HEK293 (cell line): ENCODE measurements around the gene STAB2.

ENCODE experiments used
- CTCF ChIA-PET: fragments of 350-600 bp; formaldehyde crosslinking; extraction: SDS; loops from one replicate; lab custom pipeline; 2021; ENCODE audit warnings: antibody characterized with exemption; lab: Yijun Ruan, JAX
- POLR2A ChIA-PET: fragments of 300-600 bp; formaldehyde crosslinking; extraction: SDS; loops from one replicate; lab custom pipeline; 2020; ENCODE audit warnings: antibody characterized with exemption, inconsistent platforms; lab: Yijun Ruan, JAX
- H3K27ac ChIP-seq: fragments of 200-500 bp; sonication (Bioruptor generic); 2 replicates; pipeline ENCODE4 v1.5.1; 2014; ENCODE audit warnings: low read depth, low read length, control low read depth, inconsistent platforms; ENCODE audit errors: extremely low read depth
- H3K36me3 ChIP-seq, 2 experiments: fragments of 200-500 bp in 1 of 2; sonication (Bioruptor generic) in 1 of 2; 1 replicate in 1 of 2; 2 replicates in 1 of 2; pipeline ENCODE4 v1.5.1; 2014 to 2017; ENCODE audit warnings: inconsistent platforms in 2 of 2, low read length in 2 of 2; ENCODE audit not compliant: control insufficient read depth in 2 of 2, insufficient read depth in 1 of 2
- H3K4me1 ChIP-seq: fragments of 200-500 bp; sonication (Bioruptor generic); 2 replicates; pipeline ENCODE4 v1.5.1; 2014; ENCODE audit warnings: mild to moderate bottlenecking, low read length, inconsistent platforms; ENCODE audit not compliant: control insufficient read depth, insufficient read depth
- H3K4me3 ChIP-seq: 2 replicates; pipeline ENCODE4 v1.5.1; 2011; ENCODE audit warnings: low read depth, mild to moderate bottlenecking, control low read depth, low read length, moderate library complexity
- H3K9me3 ChIP-seq: fragments of 200-500 bp; sonication (Bioruptor generic); 2 replicates; pipeline ENCODE4 v1.5.1; 2014; ENCODE audit warnings: low read depth, low read length, inconsistent platforms; ENCODE audit not compliant: control insufficient read depth, insufficient read depth
- BCL6B ChIP-seq: fragments of 450-650 bp; formaldehyde crosslinking; IDR thresholded peaks from 2 replicates; pipeline ENCODE4 v1.5.1; 2017; ENCODE audit warnings: missing biosample characterization, missing genetic modification characterization
- MZF1 ChIP-seq: fragments of 450-650 bp; formaldehyde crosslinking; IDR thresholded peaks from 2 replicates; pipeline ENCODE4 v1.5.1; 2017; ENCODE audit warnings: missing biosample characterization, missing genetic modification characterization, borderline replicate concordance
- PRDM6 ChIP-seq: fragments of 450-650 bp; formaldehyde crosslinking; IDR thresholded peaks from 2 replicates; pipeline ENCODE4 v1.5.1; 2017; ENCODE audit warnings: missing biosample characterization, missing genetic modification characterization
- SCRT1 ChIP-seq: fragments of 450-650 bp; formaldehyde crosslinking; IDR thresholded peaks from 2 replicates; pipeline ENCODE4 v1.5.1; 2016; ENCODE audit warnings: missing biosample characterization, missing genetic modification characterization, borderline replicate concordance
- ZNF18 ChIP-seq: fragments of 450-650 bp; formaldehyde crosslinking; IDR thresholded peaks from 2 replicates; pipeline ENCODE4 v1.5.1; 2016; ENCODE audit warnings: missing biosample characterization, missing genetic modification characterization
- ZNF23 ChIP-seq: fragments of 450-650 bp; formaldehyde crosslinking; IDR thresholded peaks from 2 replicates; pipeline ENCODE4 v1.5.1; 2016; ENCODE audit warnings: missing biosample characterization, missing genetic modification characterization, borderline replicate concordance
- ZNF248 ChIP-seq: fragments of 450-650 bp; formaldehyde crosslinking; IDR thresholded peaks from 2 replicates; pipeline ENCODE4 v1.5.1; 2017; ENCODE audit warnings: missing biosample characterization, missing genetic modification characterization
- ZNF266 ChIP-seq: fragments of 450-650 bp; formaldehyde crosslinking; IDR thresholded peaks from 2 replicates; pipeline ENCODE4 v1.5.1; 2016; ENCODE audit warnings: missing biosample characterization, missing genetic modification characterization, low read depth
- ZNF302 ChIP-seq: fragments of 450-650 bp; formaldehyde crosslinking; IDR thresholded peaks from 2 replicates; pipeline ENCODE4 v1.5.1; 2016; ENCODE audit warnings: missing biosample characterization, missing genetic modification characterization, low read depth
- ZNF423 ChIP-seq: fragments of 450-650 bp; formaldehyde crosslinking; IDR thresholded peaks from 2 replicates; pipeline ENCODE4 v1.5.1; 2016; ENCODE audit warnings: missing biosample characterization, missing genetic modification characterization
- ZNF449 ChIP-seq: fragments of 450-650 bp; formaldehyde crosslinking; IDR thresholded peaks from 2 replicates; pipeline ENCODE4 v1.5.1; 2017; ENCODE audit warnings: missing biosample characterization, mild to moderate bottlenecking, missing genetic modification characterization, moderate library complexity
- ZNF488 ChIP-seq: fragments of 450-650 bp; formaldehyde crosslinking; IDR thresholded peaks from 2 replicates; pipeline ENCODE4 v1.5.1; 2016; ENCODE audit warnings: missing biosample characterization, missing genetic modification characterization
- ZNF624 ChIP-seq: fragments of 450-650 bp; formaldehyde crosslinking; IDR thresholded peaks from 2 replicates; pipeline ENCODE4 v1.5.1; 2017; ENCODE audit warnings: missing biosample characterization, missing genetic modification characterization
- ZNF658 ChIP-seq: fragments of 450-650 bp; formaldehyde crosslinking; IDR thresholded peaks from 2 replicates; pipeline ENCODE4; 2016; ENCODE audit warnings: missing biosample characterization, missing genetic modification characterization
- ZNF660 ChIP-seq: fragments of 450-650 bp; IDR thresholded peaks from 2 replicates; pipeline ENCODE4 v1.5.1; 2018; ENCODE audit warnings: missing biosample characterization, mild to moderate bottlenecking, missing genetic modification characterization
- ZNF701 ChIP-seq: fragments of 450-650 bp; formaldehyde crosslinking; IDR thresholded peaks from 2 replicates; pipeline ENCODE4 v1.5.1; 2016; ENCODE audit warnings: missing biosample characterization, missing genetic modification characterization
- ZNF707 ChIP-seq: fragments of 450-650 bp; formaldehyde crosslinking; IDR thresholded peaks from 2 replicates; pipeline ENCODE4 v1.5.1; 2016; ENCODE audit warnings: missing biosample characterization, missing genetic modification characterization
- ZNF747 ChIP-seq: fragments of 450-650 bp; formaldehyde crosslinking; IDR thresholded peaks from 2 replicates; pipeline ENCODE4 v1.5.1; 2016; ENCODE audit warnings: missing biosample characterization, missing genetic modification characterization
- ZNF777 ChIP-seq: fragments of 450-650 bp; formaldehyde crosslinking; IDR thresholded peaks from 2 replicates; pipeline ENCODE4 v1.5.1; 2017; ENCODE audit warnings: missing biosample characterization, missing genetic modification characterization, borderline replicate concordance
- ZSCAN18 ChIP-seq: fragments of 450-650 bp; formaldehyde crosslinking; IDR thresholded peaks from 2 replicates; pipeline ENCODE4 v1.5.1; 2016; ENCODE audit warnings: missing biosample characterization, missing genetic modification characterization

STAB2 gene

GRCh38 chr12:103705927-103706326 lies 118.9 kb downstream of the STAB2 start:
- no peaks in the 10 kb centered on the region for H3K36me3 ChIP-seq
- H3K4me1 ChIP-seq: no peaks in the 10 kb centered on the region
- no peaks in the 10 kb centered on the region for H3K9me3 ChIP-seq
- ChIA-PET CTCF (interaction anchor here (0.5 to 1.6 kb wide), 2 partner anchors 10 to 380 kb away, joined by 3 to 4 read pairs; no protein-coding TSS in a partner anchor), POLR2A (no interaction called here)
- TF ChIP-seq ZNF423 (tag by site-specific recombination): no peak
- TF ChIP-seq ZNF23 (tag by site-specific recombination): no peak
- TF ChIP-seq ZSCAN18 (tag by site-specific recombination): no peak
- no peak for TF ChIP-seq ZNF660 (tag by site-specific recombination)
- TF ChIP-seq ZNF707 (tag by site-specific recombination): no peak
- TF ChIP-seq ZNF624: no peak
- no peak for TF ChIP-seq ZNF777 (tag by site-specific recombination)
- TF ChIP-seq ZNF701 (tag by site-specific recombination): no peak
- TF ChIP-seq ZNF248: no peak
- TF ChIP-seq MZF1 (tag by site-specific recombination): no peak
- TF ChIP-seq PRDM6 (tag by site-specific recombination): no peak
- no peak for TF ChIP-seq ZNF658 (tag by site-specific recombination)
- TF ChIP-seq BCL6B: no peak
- no peak for TF ChIP-seq ZNF449 (tag by site-specific recombination)
- TF ChIP-seq ZNF18 (tag by site-specific recombination): no peak
- TF ChIP-seq ZNF302 (tag by site-specific recombination): no peak
- no peak for TF ChIP-seq ZNF266 (tag by site-specific recombination)
- no peak for TF ChIP-seq ZNF488 (tag by site-specific recombination)
- no peak for TF ChIP-seq SCRT1 (tag by site-specific recombination)
- TF ChIP-seq ZNF747: no peak
- no peak overlapping the region for H3K4me3 ChIP-seq
- no peak overlapping the region for H3K27ac ChIP-seq
